Measurements from ENCODE around the gene KIAA0232.
"Not testable (repeated sequence)": the region's sequence is repeated elsewhere in the genome, so short reads cannot be mapped to it uniquely, and the experiment has no call there.

The KIAA0232 gene

DNA sequence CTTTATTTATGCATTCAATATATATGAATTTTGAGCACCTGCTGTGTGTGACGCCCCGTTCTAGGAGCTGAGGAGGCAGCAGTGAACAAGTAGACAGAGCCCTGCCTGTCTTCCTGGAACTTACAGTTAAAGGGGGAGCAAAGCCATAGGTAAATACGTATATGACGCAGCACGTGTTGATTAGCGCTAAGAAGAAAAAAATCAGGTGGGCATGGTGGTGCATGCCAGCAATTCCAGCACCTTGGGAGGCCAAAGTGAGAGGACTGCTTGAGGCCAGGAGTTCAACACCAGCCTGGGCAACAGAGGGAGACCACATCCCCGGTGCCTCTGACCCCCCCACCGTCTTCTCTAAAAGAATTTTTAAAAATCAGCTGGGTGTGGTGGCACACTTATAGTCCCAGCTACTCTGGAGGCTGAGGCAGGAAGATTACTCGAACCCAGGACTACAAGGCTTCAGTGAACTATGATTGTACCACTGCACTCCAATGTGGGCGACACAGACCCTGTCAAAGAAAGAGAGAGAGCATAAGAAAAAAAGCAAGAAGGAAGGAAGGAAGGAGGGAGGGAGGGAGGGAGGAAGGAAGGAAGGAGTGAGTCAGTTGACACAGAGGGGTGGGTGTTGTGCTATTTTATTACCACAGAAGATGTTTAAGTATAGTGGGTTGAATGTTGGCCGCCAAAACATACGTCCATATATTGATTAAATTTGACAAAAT lies 5.4 kb upstream of the KIAA0232 start:
- DNase-seq, result no peak

DNA sequence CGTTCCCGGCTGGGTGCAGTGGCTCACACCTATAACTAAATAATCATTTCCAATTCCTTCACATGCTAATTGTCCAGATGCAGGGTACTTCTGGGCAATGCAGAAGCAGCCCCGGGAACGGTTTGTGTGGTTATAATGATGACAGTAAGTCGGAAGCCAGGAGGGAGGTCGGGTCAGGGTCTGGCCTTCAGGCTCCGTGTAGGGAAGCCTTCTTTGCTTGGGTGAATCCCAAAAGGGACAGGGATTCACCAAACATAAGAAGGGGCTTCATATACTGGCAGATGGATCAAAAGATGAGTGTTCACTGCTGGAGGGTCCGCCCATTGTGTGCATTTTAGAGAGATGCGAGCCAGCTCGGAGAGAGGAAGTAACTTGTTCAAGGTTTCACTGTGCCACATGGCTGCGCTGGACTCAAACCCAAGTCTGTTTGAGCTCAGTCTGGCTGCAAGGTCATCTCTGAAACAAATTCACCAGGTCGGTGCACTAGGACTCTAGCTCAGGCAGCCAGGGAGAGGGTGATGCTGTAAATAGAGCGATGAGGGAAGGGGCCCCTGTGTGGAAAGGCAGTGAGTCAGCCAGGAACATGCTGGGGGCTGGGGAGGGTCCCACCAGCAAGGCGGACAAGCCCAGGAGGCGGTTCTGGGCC lies 4.8 kb upstream of the KIAA0232 start:
- no peak for DNase-seq

DNA sequence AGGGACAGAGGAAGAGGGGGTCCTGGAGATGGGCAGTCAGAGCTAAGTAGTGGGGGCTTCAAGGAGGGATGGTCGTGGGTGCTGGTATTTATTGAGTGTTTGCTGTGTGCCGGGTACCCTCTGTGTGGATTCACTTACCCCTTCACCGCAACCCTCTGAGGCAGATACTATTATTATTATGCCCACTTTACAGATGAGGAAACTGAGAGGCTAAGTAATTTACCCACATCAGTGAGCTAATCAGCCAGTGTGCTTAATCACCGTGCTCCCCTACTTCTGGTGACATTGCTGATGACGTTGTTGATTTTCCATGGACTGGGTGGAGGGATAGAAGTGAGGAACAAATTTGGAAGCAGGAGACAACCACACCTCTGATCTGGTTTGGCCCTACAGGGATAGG lies 4.1 kb upstream of the KIAA0232 start:
- DNase-seq, result no peak

DNA sequence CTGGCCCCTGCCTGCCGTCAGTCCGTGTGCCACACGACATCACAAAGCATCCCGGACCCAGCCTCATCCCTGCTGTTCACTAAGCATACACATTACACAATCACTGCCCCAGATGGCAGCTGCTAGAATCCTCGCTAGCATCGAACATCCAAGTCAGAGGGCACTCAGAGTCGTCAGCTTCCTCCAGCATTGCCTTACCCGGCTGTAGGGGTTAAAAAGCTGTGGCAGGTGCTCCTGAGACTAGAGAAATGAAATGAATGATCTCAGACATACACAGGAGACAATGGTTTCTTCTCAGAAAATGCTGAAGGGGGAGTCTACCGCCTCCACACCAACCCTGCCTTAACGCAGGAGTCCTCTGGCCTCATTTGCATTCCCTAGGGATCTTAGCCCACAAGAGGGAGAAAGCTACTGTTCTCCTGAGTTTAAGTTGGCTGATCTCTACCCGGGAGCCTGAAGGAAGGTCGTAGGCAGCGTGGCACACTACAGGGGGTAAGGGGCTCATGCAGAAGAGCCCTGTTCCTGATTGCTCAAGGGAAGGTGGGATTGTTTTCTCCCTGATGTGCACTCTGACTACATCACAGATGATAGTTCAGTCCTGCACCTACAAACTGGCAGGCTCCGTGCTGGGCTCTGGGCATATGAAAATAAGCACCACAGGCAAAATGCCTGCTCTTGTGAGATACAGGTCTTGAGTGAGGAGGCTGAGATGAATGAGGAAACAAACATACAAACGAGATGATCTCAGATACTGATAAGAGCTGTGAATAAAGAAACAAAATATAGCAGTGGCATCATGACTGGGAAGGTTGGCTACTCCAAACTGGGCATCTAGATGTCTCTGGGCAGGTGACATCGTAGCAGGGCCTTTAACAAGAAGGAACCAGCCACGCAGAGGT lies 2.6 kb upstream of the KIAA0232 start:
- no peak for DNase-seq

DNA sequence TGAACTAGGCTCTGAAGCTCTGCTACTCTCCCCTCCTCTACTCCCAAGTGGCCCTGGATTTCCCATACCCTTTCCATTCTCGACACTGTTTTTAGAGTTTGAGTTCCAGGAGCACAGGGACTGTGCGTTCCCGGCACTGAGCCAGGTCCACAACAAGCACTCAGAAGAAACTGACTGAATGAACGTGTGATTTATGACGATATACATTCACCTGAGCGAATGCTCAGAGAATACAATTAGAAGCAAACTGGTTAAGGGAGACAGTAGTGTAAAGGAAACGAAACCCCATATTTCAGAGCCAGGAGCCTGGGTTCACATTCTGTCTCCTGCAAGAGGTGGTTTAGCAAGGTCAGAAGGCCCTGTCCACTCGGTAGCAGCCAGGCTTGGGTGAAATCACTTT lies 1.4 kb upstream of the KIAA0232 start:
- no peak for DNase-seq

DNA sequence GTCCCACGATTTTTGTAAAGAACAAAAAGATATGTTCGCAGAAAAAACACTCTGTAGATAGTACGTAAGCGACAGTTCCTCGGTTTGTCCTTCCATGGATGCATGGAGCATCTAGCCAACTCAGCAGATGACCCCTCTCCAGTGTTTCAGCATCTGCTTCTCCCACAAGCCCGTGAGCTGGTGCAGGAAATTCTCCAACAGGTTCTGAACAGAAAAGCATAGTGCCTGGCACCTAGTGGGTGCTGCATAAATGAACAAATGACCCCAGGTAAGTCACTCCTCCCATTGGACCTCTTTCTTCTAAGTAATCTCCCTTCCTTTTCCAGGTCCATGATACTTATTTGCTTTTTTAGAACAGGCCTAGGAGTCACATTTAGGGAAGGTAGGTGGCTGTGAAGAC lies 966 bp upstream of the KIAA0232 start:
- DNase-seq, result no peak

DNA sequence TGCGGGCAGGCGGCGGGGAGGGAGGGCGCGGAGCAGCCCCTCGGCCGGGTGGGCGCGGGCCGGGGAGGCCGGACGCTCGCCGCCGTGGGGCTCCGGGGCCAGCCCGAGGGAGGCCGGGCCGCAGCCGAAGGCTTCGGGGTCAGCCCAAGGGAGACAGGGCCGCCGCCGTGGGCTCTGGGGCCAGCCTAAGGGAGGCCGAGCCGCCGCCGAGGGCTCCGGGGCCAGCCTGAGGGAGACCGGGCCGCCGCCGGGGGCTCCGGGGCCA lies 251 bp downstream of the KIAA0232 start:
- no peak for DNase-seq

DNA sequence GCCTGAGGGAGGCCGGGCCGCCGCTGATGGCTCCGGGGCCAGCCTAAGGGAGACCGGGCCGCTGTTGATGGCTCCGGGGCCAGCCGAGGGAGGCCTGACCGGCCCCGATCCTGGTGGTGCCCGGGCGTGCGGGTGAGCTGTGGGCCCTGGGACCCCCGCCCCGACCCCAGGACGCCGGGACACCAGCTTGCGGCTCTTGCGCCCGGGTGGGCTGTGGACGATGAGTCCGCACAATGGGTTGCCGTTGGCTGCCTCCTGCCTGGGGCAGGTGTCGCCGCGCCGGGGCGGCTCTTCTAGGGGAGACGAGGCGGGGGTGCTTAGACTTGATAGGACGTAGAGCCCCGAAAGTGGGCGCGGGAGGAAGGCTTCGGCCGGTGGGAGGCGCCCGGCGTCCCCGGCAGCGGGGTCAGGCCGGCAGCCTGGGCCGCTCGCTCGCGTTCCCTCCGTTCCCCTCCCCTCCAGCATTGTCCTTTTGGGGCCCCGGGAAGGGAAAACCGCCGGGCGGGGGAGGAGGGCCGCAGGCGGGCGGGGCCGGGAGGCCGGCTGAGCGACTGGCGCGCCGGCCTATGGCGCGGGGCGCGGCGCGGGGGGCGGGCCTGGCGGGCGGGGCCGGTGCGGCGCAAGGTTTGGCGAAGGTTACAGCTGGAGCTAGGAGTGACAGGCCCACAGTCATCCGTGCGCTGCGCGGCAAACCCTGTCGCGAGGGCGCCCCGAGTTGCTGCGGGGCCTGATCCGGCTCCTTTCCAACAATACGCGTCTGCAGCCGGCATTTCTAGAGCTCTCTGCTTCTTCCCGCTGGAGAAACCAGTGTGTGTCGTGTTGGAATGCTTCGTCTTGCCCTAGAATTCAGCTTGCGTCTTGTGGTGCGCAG lies 819 bp downstream of the KIAA0232 start:
- peak; percentile 93 for DNase-seq

DNA sequence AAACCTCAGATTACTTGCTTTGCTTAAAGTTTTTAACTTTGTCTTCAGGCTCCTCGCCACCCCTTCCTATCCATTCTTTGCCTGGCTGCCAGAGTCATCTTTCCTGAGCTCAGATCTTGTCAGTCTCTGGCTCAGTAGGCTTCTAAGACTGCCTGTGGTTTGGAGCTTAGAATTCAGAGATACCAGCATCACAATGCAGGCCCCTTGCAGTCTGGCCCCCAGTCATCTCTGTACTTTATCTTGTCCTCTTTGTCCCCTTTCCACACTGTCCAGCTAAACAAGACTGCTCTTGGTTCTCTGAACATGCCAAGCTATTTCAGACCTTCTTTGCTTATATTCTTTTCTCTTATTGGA lies 3.0 kb downstream of the KIAA0232 start:
- DNase-seq, result no peak

DNA sequence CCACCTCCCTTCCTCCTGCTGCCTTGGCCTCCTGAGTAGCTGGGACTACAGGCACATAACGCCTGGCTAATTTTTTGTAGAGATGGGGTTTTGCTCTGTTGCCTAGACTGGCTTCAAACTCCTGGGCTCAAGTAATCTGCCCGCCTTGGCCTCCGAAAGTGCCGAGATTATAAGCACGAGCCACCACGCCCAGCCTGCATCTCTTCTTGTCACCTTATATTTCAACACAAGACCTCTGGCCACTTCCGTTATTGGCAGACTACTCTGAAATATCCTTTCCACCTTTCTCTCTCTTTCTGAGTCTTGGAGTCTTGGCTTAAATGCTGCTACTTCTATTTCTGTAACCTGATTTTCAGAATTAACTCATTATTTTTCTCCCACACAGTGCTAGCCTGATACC lies 5.6 kb downstream of the KIAA0232 start:
- DNase-seq, result no peak

DNA sequence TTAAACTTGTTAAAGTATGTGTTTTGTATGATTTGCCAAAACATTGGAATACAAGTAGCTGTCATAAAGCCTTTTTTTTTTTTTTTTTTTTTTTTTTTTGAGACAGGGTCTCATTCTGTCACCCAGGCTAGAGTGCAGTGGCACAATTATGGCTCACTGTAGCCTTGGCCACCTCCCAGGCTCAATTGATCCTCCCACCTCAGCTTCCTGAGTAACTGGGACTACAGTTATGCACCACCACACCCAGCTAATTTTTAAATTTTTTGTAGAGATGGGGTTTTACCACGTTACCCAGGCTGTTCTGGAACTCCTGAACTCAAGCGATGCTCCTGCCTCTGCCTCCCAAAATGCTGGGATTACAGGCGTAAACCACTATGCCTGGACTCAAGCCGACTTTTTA lies 8.7 kb downstream of the KIAA0232 start:
- DNase-seq, result not testable (repeated sequence)

DNA sequence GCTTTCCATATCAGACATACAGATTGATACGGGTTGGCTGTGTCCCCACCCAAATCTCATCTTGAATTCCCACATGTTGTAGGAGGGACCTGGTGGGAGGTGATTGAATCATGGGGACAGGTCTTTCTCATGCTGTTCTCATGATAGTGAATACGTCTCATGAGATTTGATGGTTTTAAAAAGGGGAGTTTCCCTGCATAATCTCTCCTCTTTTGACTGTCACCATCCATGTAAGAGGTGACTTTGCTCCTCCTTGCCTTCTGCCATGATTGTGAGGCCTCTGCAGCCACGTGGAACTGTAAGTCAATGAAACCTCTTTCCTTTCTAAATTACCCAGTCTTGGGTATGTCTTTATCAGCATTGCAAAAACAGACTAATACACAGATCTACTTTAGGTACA lies 9.3 kb downstream of the KIAA0232 start:
- DNase-seq, result not testable (repeated sequence)

DNA sequence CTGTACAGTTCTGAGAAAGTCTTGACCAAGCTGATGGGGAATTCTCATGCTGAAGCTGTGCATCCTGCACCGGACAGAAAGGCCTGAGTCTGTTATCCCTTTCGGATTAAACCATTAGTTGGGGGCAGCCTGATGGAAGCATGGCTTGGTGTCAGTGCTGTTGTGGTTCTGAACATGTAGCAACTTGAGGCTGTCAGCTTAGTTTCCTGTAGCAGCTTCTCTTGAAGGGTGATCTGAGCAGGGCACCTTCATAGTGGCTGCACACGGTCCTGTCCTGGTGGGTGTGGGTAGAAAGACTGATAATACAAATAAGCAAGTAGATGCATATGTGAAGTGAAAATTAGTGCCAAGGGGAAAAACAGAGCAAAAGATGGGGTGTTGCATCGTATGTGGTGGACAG lies 11.7 kb downstream of the KIAA0232 start:
- DNase-seq, result no peak

DNA sequence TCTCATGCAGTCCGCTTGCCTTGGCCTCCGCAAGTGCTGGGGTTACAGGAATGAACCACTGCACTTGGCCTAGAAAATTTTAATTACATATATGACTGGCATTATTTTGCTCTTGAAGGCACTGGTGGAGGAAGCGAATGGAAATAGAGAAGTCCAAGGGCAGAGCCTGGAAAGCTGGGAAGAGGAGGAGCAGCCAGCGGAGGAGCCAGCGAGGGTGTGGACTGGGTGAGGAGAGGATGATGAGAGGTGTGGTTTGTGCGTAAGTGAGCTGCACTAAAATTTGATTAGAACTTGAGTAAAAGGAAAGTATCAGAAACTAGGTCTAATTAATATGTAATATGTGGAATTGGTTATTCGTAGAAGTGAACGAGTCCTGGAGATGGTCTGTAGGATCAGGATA lies 13.3 kb downstream of the KIAA0232 start:
- no peak for DNase-seq

DNA sequence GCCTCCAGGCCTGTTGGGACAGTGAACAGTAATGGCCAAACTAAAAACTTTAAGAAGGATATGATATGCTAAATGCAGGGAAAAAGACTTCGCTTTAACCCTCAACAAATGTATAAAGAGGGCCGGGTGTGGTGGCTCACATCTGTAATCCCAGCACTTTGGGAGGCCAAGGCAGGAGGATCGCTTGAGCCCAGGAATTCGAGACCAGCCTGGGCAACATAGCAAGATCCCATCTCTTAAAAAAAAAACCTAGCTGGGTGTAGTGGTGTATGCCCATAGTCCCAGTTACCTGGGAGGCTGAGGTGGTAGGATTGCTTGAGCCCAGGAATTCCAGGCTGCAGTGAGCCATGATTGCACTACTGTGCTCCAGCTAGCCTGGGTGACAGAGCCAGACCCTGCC lies 14.8 kb downstream of the KIAA0232 start:
- DNase-seq, result not testable (repeated sequence)

DNA sequence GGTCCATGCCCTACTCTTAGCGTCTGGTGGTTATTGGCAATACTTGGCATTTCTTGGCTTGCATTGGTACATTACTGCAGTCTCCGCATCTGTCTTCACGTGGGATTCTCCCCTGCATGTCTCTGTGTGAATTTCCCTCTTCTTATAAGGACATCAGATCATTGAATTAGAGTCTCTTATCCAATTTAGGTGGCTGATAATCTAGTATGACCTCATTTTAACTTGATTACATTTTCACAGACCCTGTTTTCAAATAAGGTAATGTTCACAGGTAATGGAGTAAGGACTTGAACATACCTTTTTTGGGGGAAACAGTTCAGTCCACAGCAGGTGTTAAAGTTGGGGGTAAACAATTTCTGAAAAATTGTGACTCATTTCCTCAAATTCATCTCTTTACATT lies 16.6 kb downstream of the KIAA0232 start:
- DNase-seq, result no peak

DNA sequence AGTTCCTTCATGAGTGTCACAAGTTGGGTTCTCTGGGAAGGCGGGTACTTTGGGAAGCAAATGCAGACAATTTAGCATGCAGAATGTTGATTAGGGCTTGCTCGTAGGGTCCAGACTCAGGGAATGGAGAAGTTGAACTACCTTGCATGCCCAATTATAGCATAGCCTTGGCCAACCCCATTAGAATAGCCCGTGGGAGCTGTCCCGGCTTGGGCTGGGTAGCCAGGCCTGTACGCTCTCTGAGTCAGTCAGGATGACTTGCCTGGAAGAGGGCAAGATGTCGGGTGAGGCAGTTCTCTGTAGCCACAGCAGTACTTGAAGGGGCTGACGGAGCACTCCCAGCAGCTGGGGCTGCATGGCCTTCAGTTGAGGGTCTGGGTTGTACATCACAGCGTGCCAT lies 19.5 kb downstream of the KIAA0232 start:
- no peak for DNase-seq

DNA sequence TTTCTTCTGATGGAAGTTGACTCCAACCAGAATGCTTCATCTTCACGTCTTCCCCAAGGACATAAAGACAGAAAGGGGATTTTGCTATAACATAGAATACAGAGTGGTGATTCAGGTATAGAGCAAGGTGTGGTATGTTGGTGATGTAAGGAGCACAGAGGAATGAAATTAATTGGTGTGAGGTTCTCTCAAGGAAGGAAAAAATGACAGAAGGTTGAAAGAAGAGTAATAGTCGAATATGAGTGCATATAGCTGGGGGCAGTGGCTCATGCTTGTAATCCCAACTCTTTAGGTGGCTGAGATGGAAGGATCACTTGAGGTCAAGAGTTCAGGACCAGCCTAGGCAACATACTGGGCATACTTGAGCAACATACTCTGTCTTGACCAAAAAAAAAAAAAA lies 20.1 kb downstream of the KIAA0232 start:
- DNase-seq, result no peak

DNA sequence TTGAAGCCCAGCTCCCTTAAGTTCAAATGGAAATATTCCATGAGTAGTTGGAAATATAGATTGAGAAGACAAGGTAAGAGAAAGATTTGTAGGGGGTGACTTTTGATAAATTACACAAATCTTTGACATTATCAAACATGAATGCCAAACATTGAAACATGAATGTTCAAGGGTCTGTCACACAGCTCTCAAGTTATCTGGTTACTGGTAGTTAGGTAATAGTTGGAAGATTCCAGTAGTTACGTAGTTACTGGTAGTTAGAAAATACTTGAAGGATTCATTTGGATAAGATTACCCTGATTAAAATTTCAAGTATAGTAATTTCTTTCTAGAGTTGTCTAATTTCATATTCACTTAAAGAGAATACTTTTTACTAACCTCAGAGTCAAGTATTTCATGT lies 20.7 kb downstream of the KIAA0232 start:
- DNase-seq, result no peak

DNA sequence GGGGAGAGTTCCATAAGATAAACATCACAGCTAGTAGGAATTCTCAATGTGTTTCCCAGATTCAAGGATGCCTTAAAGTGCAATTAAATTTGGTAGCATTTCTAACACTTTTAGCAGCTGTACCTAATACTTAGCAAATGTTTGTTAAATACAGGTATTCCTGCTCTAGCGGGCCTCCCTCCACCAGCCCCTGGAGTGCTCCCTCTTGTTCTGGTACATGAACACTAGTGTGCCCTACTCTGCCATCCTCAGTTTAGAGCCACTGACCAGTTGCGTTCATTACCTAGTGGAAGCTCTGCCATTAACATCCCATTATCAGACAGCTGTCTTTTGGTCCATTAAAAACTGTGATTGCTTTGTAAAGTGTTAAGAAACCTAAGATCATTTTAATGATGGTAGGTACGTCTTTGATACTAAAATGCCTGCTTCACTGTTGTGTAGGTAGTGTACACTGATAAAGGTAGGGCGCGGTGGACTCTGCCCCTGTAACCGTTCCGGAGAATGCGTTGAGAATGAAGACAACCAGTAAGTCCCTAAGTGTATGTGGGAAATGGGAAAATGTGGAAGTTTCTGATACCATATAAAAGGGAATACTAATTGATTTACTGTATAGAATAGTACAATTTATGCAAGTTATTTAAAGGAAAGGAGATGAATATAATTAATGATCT lies 21.7 kb downstream of the KIAA0232 start:
- no peak for DNase-seq

DNA sequence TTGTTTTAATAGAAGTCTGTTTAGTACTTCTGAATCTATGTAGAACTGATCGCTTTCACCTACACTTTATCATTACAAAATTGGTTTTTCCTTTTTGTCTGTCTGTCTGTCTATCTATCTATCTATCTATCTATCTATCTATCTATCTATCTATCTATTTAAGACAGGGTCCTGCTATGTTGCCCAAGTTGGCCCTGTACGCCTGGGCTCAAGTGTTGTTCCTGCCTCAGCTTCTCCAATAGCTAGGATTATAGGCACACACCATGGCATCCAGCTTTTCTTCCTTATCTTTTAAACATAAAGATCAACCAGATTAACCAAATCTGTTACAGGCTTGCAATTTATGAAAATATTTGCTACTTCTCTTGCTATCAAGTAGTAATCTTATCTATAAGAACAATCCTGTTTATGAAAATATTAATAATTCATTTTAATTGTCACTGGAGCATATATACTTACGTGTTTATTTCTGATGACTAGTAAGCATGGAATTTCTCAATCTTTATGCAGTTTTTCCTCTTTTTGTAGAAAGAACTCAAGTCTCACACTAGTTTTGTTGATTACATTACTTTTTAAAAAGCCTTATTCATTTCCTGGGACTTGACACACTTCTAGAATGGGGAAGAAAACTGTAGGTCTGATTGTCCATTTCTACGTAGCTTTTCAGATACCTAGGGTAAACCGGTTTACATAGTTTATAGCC lies 24.5 kb downstream of the KIAA0232 start:
- no peak for DNase-seq

DNA sequence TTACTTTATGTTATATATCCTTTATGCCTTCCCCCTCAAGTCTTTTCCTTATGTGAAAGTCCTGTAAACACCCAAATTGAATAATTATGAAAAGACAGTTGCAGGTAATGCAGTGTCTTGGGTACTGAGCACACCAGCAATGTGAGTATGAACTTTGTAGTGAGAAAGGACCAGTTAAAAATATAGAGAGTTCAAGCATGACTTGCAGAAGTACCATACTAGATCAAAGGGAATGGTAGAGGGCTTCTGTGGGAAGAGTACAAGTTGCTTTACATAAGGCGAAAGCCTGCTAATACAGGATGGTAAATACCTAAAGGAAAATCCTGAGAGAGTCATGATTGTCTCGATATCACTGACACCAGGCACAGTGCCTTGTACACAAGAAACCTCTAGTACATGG lies 25.7 kb downstream of the KIAA0232 start:
- DNase-seq, result no peak
